Adrenal gland (tissue), 12 donors: ENCODE measurements around the gene RPP14. TPM values are rescaled to one million over a fixed set of nuclear protein-coding genes. Genes with fewer than 3 reads are reported as not detected.

Experiments
- DNase-seq, 7 donors: peaks; one replicate each; pipeline ENCODE4 v3.0.0-alpha.2; 2019 to 2020
- H3K27ac ChIP-seq, 5 donors: fragments of 200-600 bp; sonication (generic) in 4 of 5; 1 replicate in 3 of 5; 2 replicates in 2 of 5; pipeline versions ENCODE4 v1.5.1 to v1.8.0; 2016 to 2020; ENCODE audit warnings: mild to moderate bottlenecking in 1 of 5
- H3K27me3 ChIP-seq: fragments of 200-600 bp; 2 replicates; pipeline ENCODE4 v1.8.0; 2021
- H3K36me3 ChIP-seq, 2 donors: fragments of 200-600 bp; replicated peaks in 1 of 2; 1 replicate in 1 of 2; 2 replicates in 1 of 2; pipeline versions ENCODE4 v1.5.1 to v1.8.0; 2018 to 2022
- H3K4me1 ChIP-seq, 2 donors: fragments of 200-600 bp; replicated peaks in 1 of 2; 1 replicate in 1 of 2; 2 replicates in 1 of 2; pipeline versions ENCODE4 v1.5.1 to v1.8.0; 2018 to 2021
- H3K4me3 ChIP-seq, 4 donors: fragments of 200-600 bp; sonication (generic) in 3 of 4; one replicate each; pipeline ENCODE4 v1.5.1; 2016 to 2018
- H3K9me3 ChIP-seq, 3 donors: fragments of 200-600 bp; sonication (generic) in 1 of 3; replicated peaks in 1 of 3; 1 replicate in 2 of 3; 2 replicates in 1 of 3; pipeline versions ENCODE4 v1.5.1 to v1.8.0; 2016 to 2021
- CTCF ChIP-seq, 6 experiments: fragments of 450-650 bp in 4 of 6; fragments of 200-600 bp in 2 of 6; sonication (generic) in 1 of 6; IDR thresholded peaks; 1 replicate in 5 of 6; 2 replicates in 1 of 6; pipeline versions ENCODE4 v1.5.1 to v1.8.0; 2016 to 2021; ENCODE audit warnings: antibody characterized with exemption in 6 of 6, mild to moderate bottlenecking in 2 of 6, moderate library complexity in 1 of 6
- POLR2A ChIP-seq, 2 donors: fragments of 450-650 bp; IDR thresholded peaks; one replicate each; pipeline ENCODE4 v1.6.1; 2017; ENCODE audit warnings: antibody characterized with exemption in 2 of 2, mild to moderate bottlenecking in 2 of 2, moderate library complexity in 1 of 2
- WGBS, 4 donors: extraction: QIAGEN DNeasy Blood & Tissue Kit in 2 of 4; methylation state at CpG; one replicate each; pipeline versions ENCODE4 v1.1.5 to v1.1.7; 2013 to 2017; 5-methylcytosine and 5-hydroxymethylcytosine counted together
- intact Hi-C, 2 donors: fragments of 100-400 bp; cut with DNase I; formaldehyde crosslinking; loops; one replicate each; pipeline versions ENCODE4 v1.14.1 to v1.15.0; 2022 to 2023
- polyA plus RNA-seq, 3 donors: library from polyadenylated mRNA; stranded (reverse); fragments of 200-250 nt in 2 of 3; fragments of 350-450 nt in 1 of 3; fragmentation: Illumina TruSeq in 1 of 3; extraction: RNeasy Lipid Tissue Mini Kit (QIAGEN cat#74804) in 1 of 3; gene quantifications; one replicate each; pipeline ENCODE4 v1.2.3, GENCODE V29; 2013 to 2014
- total RNA-seq, 9 donors: library from RNA; depleted of rRNA in 4 of 9; stranded (reverse); fragments of >200 nt in 4 of 9; fragments of 120-200 nt in 1 of 9; fragmentation: NEBNext Ultra II Directional in 1 of 9; extraction: Animal tissue kit (Norgen Biotek cat#: 25700) in 1 of 9; gene quantifications; one replicate each; pipeline versions ENCODE4 v1.1.0 to v1.2.4, GENCODE V29; 2013 to 2023
- donor health status: healthy with polysubstance abuse.
- donor health status: Bipolar disorder and iron deficiency.
- donor health status: DM: yes; HTN: yes; CAD: no.
- donor health status: DM: no; HTN: no; CAD: no.
- donor health status: DM: no; HTN: no; CAD: no.
- donor health status: DM: yes; HTN: yes; CAD: no.

The RPP14 gene
- total and polyA plus RNA-seq, 12 donors, result 9.2 to 23.2 (median 14.3) TPM

GRCh38 chr3:58317811-58318210 is 11.8 kb downstream of the RPP14 start:
- Histone ChIP-seq H3K36me3 (peaks cover 0 to 66% of the 10 kb centered on the region in 2 donors), H3K27me3 (no peaks in the 10 kb centered on the region), H3K4me3 (no peak overlapping the region), H3K27ac (no peak overlapping the region), H3K9me3 (no peaks in the 10 kb centered on the region), H3K4me1 (no peaks in the 10 kb centered on the region)
- 64 to 74% (median 70%) methylated on average over 2 of the region's 2 CpGs for whole genome bisulfite sequencing, 4 donors
- TF ChIP-seq POLR2A (IDR thresholded peaks at IDR 0.05) (no peak), CTCF (IDR thresholded peaks at IDR 0.05) (no peak)
- DNase-seq, result no peak
- intact Hi-C loops, result loop anchor here in 1 of 2 donors (10.0 kb wide), 1 partner anchor 217 kb away; the partner anchor contains the start of gene ACOX2

- Histone ChIP-seq H3K4me1 (peaks cover 17 to 32% of the 10 kb centered on the region in 2 donors), H3K9me3 (no peaks in the 10 kb centered on the region), H3K4me3 (no peak overlapping the region), H3K27me3 (no peaks in the 10 kb centered on the region), H3K27ac (no peak overlapping the region), H3K36me3 (peaks cover 0 to 28% of the 10 kb centered on the region in 2 donors)
- 89 to 96% (median 94%) methylated on average over 7 of the region's 7 CpGs for WGBS, 4 donors
- no peak for TF ChIP-seq POLR2A (IDR thresholded peaks at IDR 0.05)
- no peak for TF ChIP-seq CTCF (IDR thresholded peaks at IDR 0.05)
- intact Hi-C loops, result loop anchor here (5.0 to 10.0 kb wide), 3 partner anchors 96 to 303 kb away; no protein-coding TSS in a partner anchor
- DNase-seq, result no peak
Measured at GRCh38 chr3:58321791-58322190, 15.7 kb downstream of the RPP14 start.

GRCh38 chr3:58322793-58323192 is 16.7 kb downstream of the RPP14 start:
- H3K4me3 ChIP-seq, result no peak overlapping the region
- 61 to 70% (median 64%) methylated on average over 1 of the region's 1 CpG for WGBS, 4 donors
- peak overlapping the region in 1 of 5 donors; percentile 68 for H3K27ac ChIP-seq
- peaks cover 17 to 32% of the 10 kb centered on the region in 2 donors for H3K4me1 ChIP-seq
- TF ChIP-seq CTCF (IDR thresholded peaks at IDR 0.05) (no peak), POLR2A (IDR thresholded peaks at IDR 0.05) (no peak)
- no peaks in the 10 kb centered on the region for H3K27me3 ChIP-seq
- intact Hi-C loops, result loop anchor here (5.0 to 10.0 kb wide), 3 partner anchors 95 to 302 kb away; no protein-coding TSS in a partner anchor
- no peak for DNase-seq
- peaks cover 0 to 18% of the 10 kb centered on the region in 2 donors for H3K36me3 ChIP-seq
- H3K9me3 ChIP-seq, result no peaks in the 10 kb centered on the region

GRCh38 chr3:58323529-58324390 is 17.7 kb downstream of the RPP14 start:
- no peaks in the 10 kb centered on the region for H3K27me3 ChIP-seq
- DNase-seq, result no peak
- 52 to 67% (median 59%) methylated on average over 3 of the region's 3 CpGs for WGBS, 4 donors
- H3K36me3 ChIP-seq, result peaks cover 0 to 8% of the 10 kb centered on the region in 2 donors
- intact Hi-C loops, result loop anchor here (5.0 to 10.0 kb wide), 3 partner anchors 94 to 301 kb away; no protein-coding TSS in a partner anchor
- no peaks in the 10 kb centered on the region for H3K9me3 ChIP-seq
- peaks cover 17 to 32% of the 10 kb centered on the region in 2 donors for H3K4me1 ChIP-seq
- H3K4me3 ChIP-seq, result no peak overlapping the region
- TF ChIP-seq POLR2A (IDR thresholded peaks at IDR 0.05), result no peak
- TF ChIP-seq CTCF (IDR thresholded peaks at IDR 0.05), result no peak
- peak overlapping the region in 2 of 5 donors; percentile 6 to 68 for H3K27ac ChIP-seq
